Measurements from ENCODE around the gene VAT1L. TPM values are rescaled to one million over a fixed set of nuclear protein-coding genes. Genes with fewer than 3 reads are reported as not detected.

Gene VAT1L
- total RNA-seq, 2 donors from 2014 or later = 0.33 to 2.3 TPM

GRCh38 chr16:77836801-77837200, 48.4 kb downstream of the VAT1L start:
- H3K27me3 ChIP-seq = no peaks in the 10 kb centered on the region
- WGBS, 2 donors = 82 to 91% methylated on average over 5 of the region's 5 CpGs
- H3K27ac ChIP-seq = no peak overlapping the region
- ATAC-seq (no peak), DNase-seq (no peak)
- H3K4me3 ChIP-seq = no peak overlapping the region
- H3K9me3 ChIP-seq = no peaks in the 10 kb centered on the region
- TF ChIP-seq CTCF (IDR thresholded peaks at IDR 0.05) (no peak), POLR2A (IDR thresholded peaks at IDR 0.05) (no peak)
- intact Hi-C loops (cut with DNase I) = no loop called here
- no peaks in the 10 kb centered on the region for H3K36me3 ChIP-seq (replicated peaks in 1 of 2; ENCODE audit: insufficient read depth in 1 of 2, low read depth in 2 of 2)
- H3K4me1 ChIP-seq = peaks cover 8% of the 10 kb centered on the region

- TF ChIP-seq CTCF (IDR thresholded peaks at IDR 0.05) = no peak
- no peak for TF ChIP-seq POLR2A (IDR thresholded peaks at IDR 0.05)
- Histone ChIP-seq H3K27me3 (no peaks in the 10 kb centered on the region), H3K9me3 (no peaks in the 10 kb centered on the region), H3K4me3 (no peak overlapping the region), H3K4me1 (peaks cover 8% of the 10 kb centered on the region), H3K36me3 (replicated peaks in 1 of 2; ENCODE audit: insufficient read depth in 1 of 2, low read depth in 2 of 2) (no peaks in the 10 kb centered on the region), H3K27ac (no peak overlapping the region)
- ATAC-seq (no peak), DNase-seq (no peak)
- intact Hi-C loops (cut with DNase I) = no loop called here
- 89 to 90% methylated on average over 7 of the region's 7 CpGs for WGBS, 2 donors
Measured at GRCh38 chr16:77838597-77839255, 50.4 kb downstream of the VAT1L start.

DNA sequence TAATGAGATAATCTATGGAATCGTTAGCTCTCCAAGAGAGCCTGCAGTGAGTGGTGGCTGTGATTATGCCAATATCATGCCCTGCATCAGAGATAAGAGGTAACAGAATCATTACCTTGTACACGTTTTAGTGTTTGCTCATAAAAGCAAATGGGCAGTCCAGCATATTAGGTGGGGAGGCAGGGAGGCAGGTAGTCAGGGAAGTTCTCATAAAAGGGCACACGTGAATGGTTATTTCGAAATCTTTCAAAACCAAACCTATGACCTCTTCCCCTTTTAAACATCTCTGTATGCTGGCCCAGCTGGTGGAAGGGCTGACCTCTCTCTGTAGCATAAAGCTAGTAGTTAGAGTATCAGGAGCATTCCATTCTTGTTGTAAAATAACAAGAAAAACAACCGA, 51.7 kb downstream of the VAT1L start:
- Histone ChIP-seq H3K36me3 (replicated peaks in 1 of 2; ENCODE audit: insufficient read depth in 1 of 2, low read depth in 2 of 2) (no peaks in the 10 kb centered on the region), H3K4me3 (no peak overlapping the region), H3K4me1 (peaks cover 8% of the 10 kb centered on the region), H3K27me3 (no peaks in the 10 kb centered on the region), H3K27ac (no peak overlapping the region), H3K9me3 (no peaks in the 10 kb centered on the region)
- intact Hi-C loops (cut with DNase I) = no loop called here
- DNase-seq (no peak), ATAC-seq (no peak)
- WGBS, 2 donors = 33 to 40% methylated on average over 5 of the region's 5 CpGs
- no peak for TF ChIP-seq CTCF (IDR thresholded peaks at IDR 0.05)
- no peak for TF ChIP-seq POLR2A (IDR thresholded peaks at IDR 0.05)

GRCh38 chr16:77840673-77841501, 52.5 kb downstream of the VAT1L start:
- no peak for TF ChIP-seq POLR2A (IDR thresholded peaks at IDR 0.05)
- TF ChIP-seq CTCF (IDR thresholded peaks at IDR 0.05) = no peak
- no peak for DNase-seq
- Histone ChIP-seq H3K27me3 (no peaks in the 10 kb centered on the region), H3K27ac (no peak overlapping the region), H3K4me1 (peaks cover 8% of the 10 kb centered on the region), H3K36me3 (replicated peaks in 1 of 2; ENCODE audit: insufficient read depth in 1 of 2, low read depth in 2 of 2) (no peaks in the 10 kb centered on the region), H3K9me3 (no peaks in the 10 kb centered on the region), H3K4me3 (no peak overlapping the region)
- peak; percentile 48 for ATAC-seq
- 39 to 45% methylated on average over 6 of the region's 6 CpGs for WGBS, 2 donors
- intact Hi-C loops (cut with DNase I) = no loop called here

GRCh38 chr16:77841502-77841763, 53.1 kb downstream of the VAT1L start:
- intact Hi-C loops (cut with DNase I) = no loop called here
- TF ChIP-seq POLR2A (IDR thresholded peaks at IDR 0.05) = no peak
- no peak for TF ChIP-seq CTCF (IDR thresholded peaks at IDR 0.05)
- Histone ChIP-seq H3K36me3 (replicated peaks in 1 of 2; ENCODE audit: insufficient read depth in 1 of 2, low read depth in 2 of 2) (no peaks in the 10 kb centered on the region), H3K27me3 (no peaks in the 10 kb centered on the region), H3K27ac (no peak overlapping the region), H3K4me1 (peaks cover 8% of the 10 kb centered on the region), H3K9me3 (no peaks in the 10 kb centered on the region), H3K4me3 (no peak overlapping the region)
- ATAC-seq (no peak), DNase-seq (no peak)
- 66 to 71% methylated on average over 3 of the region's 3 CpGs for WGBS, 2 donors
